Measurements from ENCODE around the gene LCN2. TPM values are rescaled to one million over a fixed set of nuclear protein-coding genes. Genes with fewer than 3 reads are reported as not detected.

LCN2 gene
- total and polyA plus RNA-seq, 10 of the 15 experiments (the other 5 are each of a cell fraction or from before 2014, with no cell fraction given), result not detected

DNA sequence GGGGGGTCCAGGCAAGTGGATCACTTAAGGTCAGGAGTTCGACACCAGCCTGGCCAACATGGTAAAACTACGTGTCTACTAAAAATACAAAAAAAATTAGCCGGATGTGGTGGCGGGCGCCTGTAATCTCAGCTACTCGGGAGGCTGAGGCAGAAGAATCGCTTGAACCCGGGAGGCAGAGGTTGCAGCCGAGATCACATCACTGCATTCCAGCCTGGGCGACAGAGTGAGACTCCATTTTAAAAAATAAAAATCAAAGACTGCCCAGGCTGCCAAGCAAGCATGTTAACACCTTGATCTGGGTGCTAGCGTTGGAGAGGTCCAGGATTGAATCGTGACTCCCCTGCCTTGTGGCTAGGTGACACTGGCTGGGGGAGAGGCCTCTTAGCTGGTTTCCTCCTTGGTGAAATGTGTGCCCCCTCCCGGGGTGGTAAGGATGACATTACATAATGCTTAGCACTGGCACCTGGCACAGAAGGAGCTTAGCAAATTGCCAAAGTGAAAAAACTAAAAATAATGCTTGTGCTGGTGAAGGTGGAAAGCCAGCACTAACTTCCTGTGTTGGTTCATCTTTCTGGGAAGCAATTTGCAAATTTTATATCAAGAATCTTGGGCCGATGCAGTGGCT lies 44.3 kb downstream of the LCN2 start:
- no peak overlapping the region for H3K4me2 ChIP-seq (ENCODE audit: control insufficient read depth, insufficient read depth)
- RAD21 ChIA-PET (ENCODE audit: unreplicated experiment), result no interaction called here
- in situ Hi-C loops (cut with MboI), result no loop called here
- POLR2A ChIA-PET, result no interaction called here
- no peak overlapping the region for H2AFZ ChIP-seq (ENCODE audit: control insufficient read depth, low read depth, low read length)
- SMC1A ChIA-PET (ENCODE audit: uncharacterized antibody, unreplicated experiment), result no interaction called here
- CTCF ChIA-PET, result no interaction called here
- no peaks in the 10 kb centered on the region for H3K27me3 ChIP-seq (replicated peaks in 1 of 2; ENCODE audit: control insufficient read depth in 2 of 2, insufficient read depth in 2 of 2, low read length in 1 of 2)
- no peak overlapping the region for H3K27ac ChIP-seq (ENCODE audit: control insufficient read depth, insufficient read depth)
- peaks cover 3% of the 10 kb centered on the region; the same call in 1 of the 2 replicates for H3K79me2 ChIP-seq (ENCODE audit: control insufficient read depth, insufficient read depth, low read length)
- H3K4me3 ChIP-seq, result no peak overlapping the region
- H3K9ac ChIP-seq (ENCODE audit: control insufficient read depth, insufficient read depth, low read length), result no peak overlapping the region
- H3K4me1 ChIP-seq (ENCODE audit: control insufficient read depth, insufficient read depth, low read length), result peaks cover 8% of the 10 kb centered on the region
- FAIRE-seq (no peak), ATAC-seq (no peak), DNase-seq (ENCODE audit: low read depth, low spot score) (no peak)
- no peaks in the 10 kb centered on the region for H3K9me3 ChIP-seq (replicated peaks; ENCODE audit: control insufficient read depth, insufficient read depth, low read length)
- WGBS (ENCODE audit: insufficient coverage, insufficient replicate concordance, low lambda C conversion rate, missing lambda C conversion rate), result 80% methylated on average over 14 of the region's 14 CpGs
- H4K20me1 ChIP-seq (ENCODE audit: control insufficient read depth, insufficient read depth), result no peaks in the 10 kb centered on the region
- no peaks in the 10 kb centered on the region; a peak in 1 of 4 replicates for H3K36me3 ChIP-seq (ENCODE audit: control insufficient read depth in 2 of 2, insufficient read depth in 2 of 2, low read length in 1 of 2)
- intact Hi-C loops (cut with micrococcal nuclease; ENCODE audit: unreplicated experiment), result no loop called here
- BruUV-seq (replicated peaks), result no TSS peak
- TF ChIP-seq CREB1 (IDR thresholded peaks at IDR 0.05; ENCODE audit: low read depth) (no peak), ZBTB33 (IDR thresholded peaks at IDR 0.05) (no peak), SMARCA5 (IDR thresholded peaks at IDR 0.05) (no peak), RAD21 (IDR thresholded peaks at IDR 0.05; ENCODE audit: insufficient read depth, low read depth, low read length) (no peak), KDM1A (IDR thresholded peaks at IDR 0.05; ENCODE audit: borderline replicate concordance) (no peak), MEF2B (IDR thresholded peaks at IDR 0.05; ENCODE audit: partially characterized antibody, poor library complexity, severe bottlenecking) (no peak), MYC (IDR thresholded peaks at IDR 0.05; ENCODE audit: insufficient read depth, insufficient read length, insufficient replicate concordance, low read length, severe bottlenecking) (no peak), BHLHE40 (IDR thresholded peaks at IDR 0.05; ENCODE audit: borderline replicate concordance in 1 of 2, low read depth in 2 of 2, low read length in 1 of 2) (no peak), ZSCAN29 (IDR thresholded peaks at IDR 0.05) (no peak), NR2F1 (conservative IDR thresholded peaks at IDR 0.05) (no peak), RUNX3 (IDR thresholded peaks at IDR 0.05; ENCODE audit: low read length) (no peak), SMC3 (IDR thresholded peaks at IDR 0.05; ENCODE audit: borderline replicate concordance, low read length) (no peak), GABPA (IDR thresholded peaks at IDR 0.05; ENCODE audit: low read depth) (no peak), STAT3 (IDR thresholded peaks at IDR 0.05; ENCODE audit: low read depth, low read length) (no peak), MLLT1 (IDR thresholded peaks at IDR 0.05) (no peak)
- TF ChIP-seq, protein P1, sequence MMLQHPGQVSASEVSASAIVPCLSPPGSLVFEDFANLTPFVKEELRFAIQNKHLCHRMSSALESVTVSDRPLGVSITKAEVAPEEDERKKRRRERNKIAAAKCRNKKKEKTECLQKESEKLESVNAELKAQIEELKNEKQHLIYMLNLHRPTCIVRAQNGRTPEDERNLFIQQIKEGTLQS (IDR thresholded peaks at IDR 0.05; ENCODE audit: borderline replicate concordance, extremely low read depth, low read depth, low read length), result no peak
- TF ChIP-seq, protein P2, sequence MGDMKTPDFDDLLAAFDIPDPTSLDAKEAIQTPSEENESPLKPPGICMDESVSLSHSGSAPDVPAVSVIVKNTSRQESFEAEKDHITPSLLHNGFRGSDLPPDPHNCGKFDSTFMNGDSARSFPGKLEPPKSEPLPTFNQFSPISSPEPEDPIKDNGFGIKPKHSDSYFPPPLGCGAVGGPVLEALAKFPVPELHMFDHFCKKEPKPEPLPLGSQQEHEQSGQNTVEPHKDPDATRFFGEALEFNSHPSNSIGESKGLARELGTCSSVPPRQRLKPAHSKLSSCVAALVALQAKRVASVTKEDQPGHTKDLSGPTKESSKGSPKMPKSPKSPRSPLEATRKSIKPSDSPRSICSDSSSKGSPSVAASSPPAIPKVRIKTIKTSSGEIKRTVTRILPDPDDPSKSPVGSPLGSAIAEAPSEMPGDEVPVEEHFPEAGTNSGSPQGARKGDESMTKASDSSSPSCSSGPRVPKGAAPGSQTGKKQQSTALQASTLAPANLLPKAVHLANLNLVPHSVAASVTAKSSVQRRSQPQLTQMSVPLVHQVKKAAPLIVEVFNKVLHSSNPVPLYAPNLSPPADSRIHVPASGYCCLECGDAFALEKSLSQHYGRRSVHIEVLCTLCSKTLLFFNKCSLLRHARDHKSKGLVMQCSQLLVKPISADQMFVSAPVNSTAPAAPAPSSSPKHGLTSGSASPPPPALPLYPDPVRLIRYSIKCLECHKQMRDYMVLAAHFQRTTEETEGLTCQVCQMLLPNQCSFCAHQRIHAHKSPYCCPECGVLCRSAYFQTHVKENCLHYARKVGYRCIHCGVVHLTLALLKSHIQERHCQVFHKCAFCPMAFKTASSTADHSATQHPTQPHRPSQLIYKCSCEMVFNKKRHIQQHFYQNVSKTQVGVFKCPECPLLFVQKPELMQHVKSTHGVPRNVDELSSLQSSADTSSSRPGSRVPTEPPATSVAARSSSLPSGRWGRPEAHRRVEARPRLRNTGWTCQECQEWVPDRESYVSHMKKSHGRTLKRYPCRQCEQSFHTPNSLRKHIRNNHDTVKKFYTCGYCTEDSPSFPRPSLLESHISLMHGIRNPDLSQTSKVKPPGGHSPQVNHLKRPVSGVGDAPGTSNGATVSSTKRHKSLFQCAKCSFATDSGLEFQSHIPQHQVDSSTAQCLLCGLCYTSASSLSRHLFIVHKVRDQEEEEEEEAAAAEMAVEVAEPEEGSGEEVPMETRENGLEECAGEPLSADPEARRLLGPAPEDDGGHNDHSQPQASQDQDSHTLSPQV (IDR thresholded peaks at IDR 0.05), result no peak

All from GM12878 (cell line).